ENCODE data around the gene CDH13. TPM values are rescaled to one million over a fixed set of nuclear protein-coding genes. Genes with fewer than 3 reads are reported as not detected.
A peak's percentile ranks its signal among the peaks of the same experiment; 100 is the strongest.

CDH13 gene
- total and polyA plus RNA-seq, 2 experiments from 2014 or later, result 1.6 to 4.4 TPM

DNA sequence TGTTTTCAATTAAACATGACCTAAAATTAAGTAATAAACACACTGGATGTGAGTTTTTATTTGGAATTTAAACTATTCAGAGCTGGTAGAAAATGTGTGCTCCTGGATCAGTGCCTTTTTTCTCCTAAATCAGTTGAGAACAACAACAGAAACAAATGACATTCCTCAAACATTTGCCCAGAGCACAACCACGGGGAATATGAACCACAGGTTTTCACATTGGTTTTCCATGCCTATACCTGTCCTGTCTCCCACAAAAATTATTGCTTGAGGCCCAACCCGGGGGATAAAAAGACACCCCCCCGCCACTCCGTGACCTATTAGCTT is 1187.9 kb downstream of the CDH13 start:
- Mint-ChIP-seq H3K27ac (peak overlapping the region; percentile 16; the same call in 1 of the 2 replicates), H3K4me3 (no peak overlapping the region)

GRCh38 chr16:83817022-83817421 is 1190.3 kb downstream of the CDH13 start:
- H3K27me3 Mint-ChIP-seq (ENCODE audit: insufficient read depth, low read depth, poor library complexity), result peaks cover 4% of the 10 kb centered on the region
- Histone ChIP-seq H3K27ac (ENCODE audit: low read depth) (no peak overlapping the region), H2AFZ (no peak overlapping the region), H3K4me1 (ENCODE audit: insufficient read depth) (peaks cover 23% of the 10 kb centered on the region), H3K4me3 (no peak overlapping the region), H3F3A (replicated peaks; ENCODE audit: low read depth) (peaks cover 5% of the 10 kb centered on the region; the same call in 1 of the 2 replicates), H3K79me2 (replicated peaks; ENCODE audit: insufficient read depth) (no peaks in the 10 kb centered on the region), H3K27me3 (ENCODE audit: insufficient read depth) (no peaks in the 10 kb centered on the region), H3K4me2 (no peak overlapping the region), H4K20me1 (replicated peaks; ENCODE audit: insufficient read depth) (no peaks in the 10 kb centered on the region), H3K9me2 (ENCODE audit: insufficient read depth) (no peaks in the 10 kb centered on the region), H3K36me3 (ENCODE audit: insufficient read depth) (no peaks in the 10 kb centered on the region)
- H3K4me3 Mint-ChIP-seq, result no peak overlapping the region
- ATAC-seq (no peak), DNase-seq (ENCODE audit: low spot score) (no peak)
- peaks cover 14% of the 10 kb centered on the region; the same call in 2 of the 3 replicates for H3K36me3 Mint-ChIP-seq (ENCODE audit: low read depth)
- TF ChIP-seq, protein P1, sequence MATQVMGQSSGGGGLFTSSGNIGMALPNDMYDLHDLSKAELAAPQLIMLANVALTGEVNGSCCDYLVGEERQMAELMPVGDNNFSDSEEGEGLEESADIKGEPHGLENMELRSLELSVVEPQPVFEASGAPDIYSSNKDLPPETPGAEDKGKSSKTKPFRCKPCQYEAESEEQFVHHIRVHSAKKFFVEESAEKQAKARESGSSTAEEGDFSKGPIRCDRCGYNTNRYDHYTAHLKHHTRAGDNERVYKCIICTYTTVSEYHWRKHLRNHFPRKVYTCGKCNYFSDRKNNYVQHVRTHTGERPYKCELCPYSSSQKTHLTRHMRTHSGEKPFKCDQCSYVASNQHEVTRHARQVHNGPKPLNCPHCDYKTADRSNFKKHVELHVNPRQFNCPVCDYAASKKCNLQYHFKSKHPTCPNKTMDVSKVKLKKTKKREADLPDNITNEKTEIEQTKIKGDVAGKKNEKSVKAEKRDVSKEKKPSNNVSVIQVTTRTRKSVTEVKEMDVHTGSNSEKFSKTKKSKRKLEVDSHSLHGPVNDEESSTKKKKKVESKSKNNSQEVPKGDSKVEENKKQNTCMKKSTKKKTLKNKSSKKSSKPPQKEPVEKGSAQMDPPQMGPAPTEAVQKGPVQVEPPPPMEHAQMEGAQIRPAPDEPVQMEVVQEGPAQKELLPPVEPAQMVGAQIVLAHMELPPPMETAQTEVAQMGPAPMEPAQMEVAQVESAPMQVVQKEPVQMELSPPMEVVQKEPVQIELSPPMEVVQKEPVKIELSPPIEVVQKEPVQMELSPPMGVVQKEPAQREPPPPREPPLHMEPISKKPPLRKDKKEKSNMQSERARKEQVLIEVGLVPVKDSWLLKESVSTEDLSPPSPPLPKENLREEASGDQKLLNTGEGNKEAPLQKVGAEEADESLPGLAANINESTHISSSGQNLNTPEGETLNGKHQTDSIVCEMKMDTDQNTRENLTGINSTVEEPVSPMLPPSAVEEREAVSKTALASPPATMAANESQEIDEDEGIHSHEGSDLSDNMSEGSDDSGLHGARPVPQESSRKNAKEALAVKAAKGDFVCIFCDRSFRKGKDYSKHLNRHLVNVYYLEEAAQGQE (IDR thresholded peaks at IDR 0.05; ENCODE audit: unreplicated experiment), result no peak
- TF ChIP-seq CREB1 (CRISPR knock-in tag; IDR thresholded peaks at IDR 0.05; ENCODE audit: low read depth), result no peak
- no peak for TF ChIP-seq ZNF331 (CRISPR knock-in tag; IDR thresholded peaks at IDR 0.05; ENCODE audit: low read depth)
- TF ChIP-seq STAT1 (IDR thresholded peaks at IDR 0.05; ENCODE audit: unreplicated experiment), result no peak
- no peak for TF ChIP-seq ZNF114 (CRISPR knock-in tag; IDR thresholded peaks at IDR 0.05)
- no peak for TF ChIP-seq EZH2phosphoT487 (IDR thresholded peaks at IDR 0.05; ENCODE audit: unreplicated experiment)
- no peak for TF ChIP-seq JUNB (IDR thresholded peaks at IDR 0.05; ENCODE audit: unreplicated experiment)
- no peaks in the 10 kb centered on the region for H3K9me3 Mint-ChIP-seq
- H3K27ac Mint-ChIP-seq, result no peak overlapping the region
- peaks cover 24% of the 10 kb centered on the region for H3K4me1 Mint-ChIP-seq

More for the DNA sequence above, 1187.9 kb downstream of the CDH13 start:
- no peak overlapping the region for H2AFZ ChIP-seq
- ATAC-seq, result no peak
- H3K36me3 ChIP-seq (ENCODE audit: insufficient read depth), result peaks cover 9% of the 10 kb centered on the region; the same call in 1 of the 2 replicates
- H3K27me3 ChIP-seq (ENCODE audit: insufficient read depth), result no peaks in the 10 kb centered on the region
- TF ChIP-seq STAT1 (IDR thresholded peaks at IDR 0.05; ENCODE audit: unreplicated experiment), result no peak
- no peaks in the 10 kb centered on the region; the same call in 1 of the 2 replicates for H4K20me1 ChIP-seq (replicated peaks; ENCODE audit: insufficient read depth)
- peaks cover 15% of the 10 kb centered on the region for H3K79me2 ChIP-seq (replicated peaks; ENCODE audit: insufficient read depth)
- H3K4me1 ChIP-seq (ENCODE audit: insufficient read depth), result peaks cover 32% of the 10 kb centered on the region
- Mint-ChIP-seq H3K9me3 (no peaks in the 10 kb centered on the region), H3K27me3 (ENCODE audit: insufficient read depth, low read depth, poor library complexity) (peaks cover 2% of the 10 kb centered on the region), H3K36me3 (ENCODE audit: low read depth) (peaks cover 37% of the 10 kb centered on the region; the same call in 2 of the 3 replicates), H3K4me1 (peaks cover 24% of the 10 kb centered on the region)
- no peak for DNase-seq (ENCODE audit: low spot score)
- no peaks in the 10 kb centered on the region for H3K9me2 ChIP-seq (ENCODE audit: insufficient read depth)
- H3K4me3 ChIP-seq, result no peak overlapping the region
- H3F3A ChIP-seq (replicated peaks; ENCODE audit: low read depth), result peaks cover 5% of the 10 kb centered on the region; the same call in 1 of the 2 replicates
- peak overlapping the region; percentile 56 for H3K27ac ChIP-seq (ENCODE audit: low read depth)
- no peak overlapping the region for H3K4me2 ChIP-seq

- Mint-ChIP-seq H3K9me3 (no peaks in the 10 kb centered on the region; the same call in 2 of the 3 replicates), H3K27me3 (ENCODE audit: insufficient read depth, low read depth, poor library complexity) (peaks cover 6% of the 10 kb centered on the region), H3K4me3 (no peak overlapping the region), H3K27ac (no peak overlapping the region), H3K4me1 (peaks cover 13% of the 10 kb centered on the region; the same call in 2 of the 3 replicates), H3K36me3 (ENCODE audit: low read depth) (peaks cover 1% of the 10 kb centered on the region; the same call in 2 of the 3 replicates)
- DNase-seq (ENCODE audit: low spot score), result no peak
- Histone ChIP-seq H2AFZ (no peak overlapping the region), H3K9me2 (ENCODE audit: insufficient read depth) (no peaks in the 10 kb centered on the region), H3K36me3 (ENCODE audit: insufficient read depth) (no peaks in the 10 kb centered on the region), H3K4me3 (no peak overlapping the region), H4K20me1 (replicated peaks; ENCODE audit: insufficient read depth) (no peaks in the 10 kb centered on the region), H3K4me2 (no peak overlapping the region), H3K79me2 (replicated peaks; ENCODE audit: insufficient read depth) (no peaks in the 10 kb centered on the region), H3F3A (replicated peaks; ENCODE audit: low read depth) (0 out of 2 replicates have a peak, but pooled peaks cover 3% of the 10 kb centered on the region), H3K27me3 (ENCODE audit: insufficient read depth) (no peaks in the 10 kb centered on the region), H3K4me1 (ENCODE audit: insufficient read depth) (peaks cover 11% of the 10 kb centered on the region), H3K27ac (ENCODE audit: low read depth) (no peak overlapping the region)
- ATAC-seq, result no peak
- TF ChIP-seq, protein P2, sequence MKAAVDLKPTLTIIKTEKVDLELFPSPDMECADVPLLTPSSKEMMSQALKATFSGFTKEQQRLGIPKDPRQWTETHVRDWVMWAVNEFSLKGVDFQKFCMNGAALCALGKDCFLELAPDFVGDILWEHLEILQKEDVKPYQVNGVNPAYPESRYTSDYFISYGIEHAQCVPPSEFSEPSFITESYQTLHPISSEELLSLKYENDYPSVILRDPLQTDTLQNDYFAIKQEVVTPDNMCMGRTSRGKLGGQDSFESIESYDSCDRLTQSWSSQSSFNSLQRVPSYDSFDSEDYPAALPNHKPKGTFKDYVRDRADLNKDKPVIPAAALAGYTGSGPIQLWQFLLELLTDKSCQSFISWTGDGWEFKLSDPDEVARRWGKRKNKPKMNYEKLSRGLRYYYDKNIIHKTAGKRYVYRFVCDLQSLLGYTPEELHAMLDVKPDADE (IDR thresholded peaks at IDR 0.05), result no peak
- no peak for TF ChIP-seq CREB1 (CRISPR knock-in tag; IDR thresholded peaks at IDR 0.05; ENCODE audit: low read depth)
- no peak for TF ChIP-seq ZNF331 (CRISPR knock-in tag; IDR thresholded peaks at IDR 0.05; ENCODE audit: low read depth)
- TF ChIP-seq CTCF (conservative IDR thresholded peaks at IDR 0.05; ENCODE audit: low read depth in 2 of 2), result no peak
- no peak for TF ChIP-seq ZNF114 (CRISPR knock-in tag; IDR thresholded peaks at IDR 0.05)
- TF ChIP-seq JUNB (IDR thresholded peaks at IDR 0.05; ENCODE audit: unreplicated experiment), result no peak
- no peak for TF ChIP-seq POLR2AphosphoS5 (IDR thresholded peaks at IDR 0.05; ENCODE audit: low read depth)
- no peak for TF ChIP-seq EZH2 (IDR thresholded peaks at IDR 0.05; ENCODE audit: low read depth, unreplicated experiment)
- TF ChIP-seq NANOG (IDR thresholded peaks at IDR 0.05; ENCODE audit: borderline replicate concordance), result no peak
- TF ChIP-seq STAT1 (IDR thresholded peaks at IDR 0.05; ENCODE audit: unreplicated experiment), result no peak
Measured at GRCh38 chr16:83818276-83818675, 1191.5 kb downstream of the CDH13 start.

Data from GM23338 (cell line).